ENCODE measurements around the gene SLC3A2. TPM values are rescaled to one million over a fixed set of nuclear protein-coding genes. Genes with fewer than 3 reads are reported as not detected.
A peak's percentile ranks its signal among the peaks of the same experiment; 100 is the strongest.
"Not testable (repeated sequence)": the region's sequence is repeated elsewhere in the genome, so short reads cannot be mapped to it uniquely, and the experiment has no call there.

Gene SLC3A2
- total RNA-seq, 2 experiments from 2014 or later = 289 to 321 TPM

DNA sequence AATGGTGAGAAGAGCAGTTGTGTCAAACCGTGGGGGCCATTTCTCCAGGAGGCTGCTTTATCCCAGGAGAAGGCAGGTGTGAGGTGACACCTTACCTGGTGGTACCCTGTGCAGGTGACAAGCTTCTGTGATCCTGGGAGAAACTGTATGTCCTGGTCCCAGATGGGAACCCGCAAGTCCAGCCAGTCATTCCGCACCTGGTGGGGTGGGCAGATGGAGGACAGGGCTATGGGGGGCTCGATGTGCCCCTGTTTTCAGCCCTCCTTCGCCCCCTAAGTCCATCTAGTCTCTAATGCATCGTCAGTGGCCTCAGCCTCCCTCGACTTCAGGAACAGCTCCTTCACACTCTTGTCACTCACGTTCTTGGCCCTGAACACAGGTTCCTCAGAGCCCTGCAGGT lies 45.4 kb upstream of the SLC3A2 start:
- CTCF ChIA-PET (ENCODE audit: unreplicated experiment) = no interaction called here
- H3K79me2 ChIP-seq (ENCODE audit: insufficient read depth, low read depth, low read length) = peaks cover 45% of the 10 kb centered on the region

GRCh38 chr11:62839050-62839945 lies 41.4 kb upstream of the SLC3A2 start, which contains the start of gene WDR74:
WDR74 (minus strand) TSS chr11:62839590; CDS start chr11:62839570, 20 bp downstream.
- TF ChIP-seq CTCF (conservative IDR thresholded peaks at IDR 0.05; ENCODE audit: low read length) (no peak), EZH2phosphoT487 (IDR thresholded peaks at IDR 0.05; ENCODE audit: borderline replicate concordance, low read depth, low read length) (no peak)
- Histone ChIP-seq H3K4me1 (ENCODE audit: insufficient read depth, low read length, poor library complexity, severe bottlenecking) (peaks cover 29% of the 10 kb centered on the region), H2AFZ (ENCODE audit: low read length) (peak within 1 kb of the TSS; percentile 78), H3K4me2 (ENCODE audit: low read length) (peak within 1 kb of the TSS; percentile 97), H3K9me2 (ENCODE audit: insufficient read depth, low read length) (no peaks in the 10 kb centered on the region), H4K20me1 (ENCODE audit: insufficient read depth, low read length) (no peaks in the 10 kb centered on the region; the same call in none of the 2 replicates), H3K79me2 (ENCODE audit: insufficient read depth, low read depth, low read length) (peaks cover 35% of the 10 kb centered on the region), H3K36me3 (ENCODE audit: insufficient read depth, low read length) (peaks cover 41% of the 10 kb centered on the region), H3K27ac (ENCODE audit: low read depth, low read length, poor library complexity, severe bottlenecking) (peak within 1 kb of the TSS; percentile 90), H3K9me3 (ENCODE audit: low read length) (no peaks in the 10 kb centered on the region), H3K4me3 (ENCODE audit: low read depth, low read length, poor library complexity, severe bottlenecking) (peak within 1 kb of the TSS; percentile 94)
- CTCF ChIA-PET (ENCODE audit: unreplicated experiment) = no interaction called here
- TSS peak; percentile 42 for BruUV-seq (replicated peaks)
- POLR2A ChIA-PET = interaction anchor here (1.4 to 3.0 kb wide), 3 partner anchors 12 to 23 kb away, joined by 4 to 70 read pairs (median 15); no protein-coding TSS in a partner anchor
- peak; percentile 96 for DNase-seq (ENCODE audit: low spot score)
- intact Hi-C loops (cut with micrococcal nuclease; ENCODE audit: unreplicated experiment) = loop anchor here (1.0 to 10.0 kb wide), 3 partner anchors 34 to 244 kb away; partner anchors contain the start of genes NXF1 and TUT1

More for the DNA sequence above, 45.4 kb upstream of the SLC3A2 start:
- H3K9me2 ChIP-seq (ENCODE audit: insufficient read depth, low read length) = no peaks in the 10 kb centered on the region
- H3K9me3 ChIP-seq (ENCODE audit: low read length) = no peaks in the 10 kb centered on the region
- no peak overlapping the region for H3K27ac ChIP-seq (ENCODE audit: low read depth, low read length, poor library complexity, severe bottlenecking)
- no TSS peak for BruUV-seq (replicated peaks)
- H3K4me3 ChIP-seq (ENCODE audit: low read depth, low read length, poor library complexity, severe bottlenecking) = no peak overlapping the region
- TF ChIP-seq CTCF (conservative IDR thresholded peaks at IDR 0.05; ENCODE audit: low read length) (no peak), EZH2phosphoT487 (IDR thresholded peaks at IDR 0.05; ENCODE audit: borderline replicate concordance, low read depth, low read length) (no peak)
- intact Hi-C loops (cut with micrococcal nuclease; ENCODE audit: unreplicated experiment) = loop anchor here (10.0 kb wide), 1 partner anchor 241 kb away; the partner anchor contains the start of gene TUT1
- no peak for DNase-seq (ENCODE audit: low spot score)
- H3K4me1 ChIP-seq (ENCODE audit: insufficient read depth, low read length, poor library complexity, severe bottlenecking) = peaks cover 26% of the 10 kb centered on the region
- H2AFZ ChIP-seq (ENCODE audit: low read length) = no peak overlapping the region
- no peak overlapping the region for H3K4me2 ChIP-seq (ENCODE audit: low read length)
- peaks cover 56% of the 10 kb centered on the region for H3K36me3 ChIP-seq (ENCODE audit: insufficient read depth, low read length)
- POLR2A ChIA-PET = no interaction called here
- no peaks in the 10 kb centered on the region; the same call in none of the 2 replicates for H4K20me1 ChIP-seq (ENCODE audit: insufficient read depth, low read length)

GRCh38 chr11:62840721-62841360 lies 39.9 kb upstream of the SLC3A2 start:
- peaks cover 33% of the 10 kb centered on the region for H3K79me2 ChIP-seq (ENCODE audit: insufficient read depth, low read depth, low read length)
- peak overlapping the region; percentile 97 for H3K4me2 ChIP-seq (ENCODE audit: low read length)
- peak overlapping the region; percentile 90 for H3K27ac ChIP-seq (ENCODE audit: low read depth, low read length, poor library complexity, severe bottlenecking)
- intact Hi-C loops (cut with micrococcal nuclease; ENCODE audit: unreplicated experiment) = loop anchor here (1.0 to 5.0 kb wide), 3 partner anchors 40 to 195 kb away; partner anchors contain the start of genes GANAB, HNRNPUL2, SLC3A2 and TTC9C
- POLR2A ChIA-PET = interaction anchor here (0.6 to 3.0 kb wide), 21 partner anchors 9 to 249 kb away, joined by 3 to 70 read pairs (median 4); partner anchors contain the start of genes C11orf98, CSKMT, HNRNPUL2 and NXF1
- DNase-seq (ENCODE audit: low spot score) = peak; percentile 71
- BruUV-seq (replicated peaks); H3K9me2 ChIP-seq (ENCODE audit: insufficient read depth, low read length); H3K9me3 ChIP-seq (ENCODE audit: low read length); H4K20me1 ChIP-seq (ENCODE audit: insufficient read depth, low read length); CTCF ChIA-PET (ENCODE audit: unreplicated experiment): not testable (repeated sequence)
- H2AFZ ChIP-seq (ENCODE audit: low read length) = peak overlapping the region; percentile 78
- H3K4me1 ChIP-seq (ENCODE audit: insufficient read depth, low read length, poor library complexity, severe bottlenecking) = peaks cover 29% of the 10 kb centered on the region
- peak overlapping the region; percentile 94 for H3K4me3 ChIP-seq (ENCODE audit: low read depth, low read length, poor library complexity, severe bottlenecking)
- H3K36me3 ChIP-seq (ENCODE audit: insufficient read depth, low read length) = peaks cover 26% of the 10 kb centered on the region
